HCEC 1CT (cell line): ENCODE results near the gene YAP1.
"Not testable (repeated sequence)": the region's sequence is repeated elsewhere in the genome, so short reads cannot be mapped to it uniquely, and the experiment has no call there.

ENCODE experiments used
- DNase-seq: peaks from one replicate; pipeline ENCODE4 v3.0.0-alpha.2; 2017

The YAP1 gene

DNA sequence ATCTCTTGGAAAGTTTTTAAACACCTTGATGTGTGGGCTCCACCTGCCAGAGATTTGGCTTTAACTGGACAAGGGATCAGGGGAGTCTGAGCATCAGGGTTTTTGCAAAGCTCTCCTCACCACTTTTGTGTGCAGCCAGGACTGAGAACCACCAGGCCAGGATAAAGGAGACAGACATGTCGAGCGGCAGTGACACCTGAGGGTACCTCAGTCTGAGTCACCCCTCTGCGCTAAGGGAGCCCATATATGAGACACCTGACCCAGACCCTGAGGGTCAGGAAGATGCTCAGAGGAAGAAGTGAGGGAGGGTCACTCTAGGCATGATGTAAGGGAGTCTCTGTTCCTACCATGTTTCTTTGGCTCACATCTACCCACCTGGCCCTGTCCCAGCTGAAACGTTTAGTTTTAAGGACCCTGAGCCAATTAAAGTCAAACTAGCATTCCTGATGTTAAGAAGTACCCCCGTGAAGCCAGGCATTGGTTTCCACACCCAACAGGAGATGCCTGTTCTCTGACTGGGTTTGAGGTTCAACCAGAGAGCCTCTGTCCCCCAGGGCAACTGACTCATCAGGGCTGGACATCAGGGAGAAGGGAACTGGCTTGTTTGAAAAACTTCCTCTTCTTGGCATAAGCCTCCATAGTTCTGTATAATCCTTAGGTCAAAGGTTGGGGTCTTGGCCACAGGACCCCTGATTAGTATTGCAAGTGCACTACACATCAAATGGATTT is 134.6 kb downstream of the YAP1 start:
- DNase-seq = peak; percentile 84

DNA sequence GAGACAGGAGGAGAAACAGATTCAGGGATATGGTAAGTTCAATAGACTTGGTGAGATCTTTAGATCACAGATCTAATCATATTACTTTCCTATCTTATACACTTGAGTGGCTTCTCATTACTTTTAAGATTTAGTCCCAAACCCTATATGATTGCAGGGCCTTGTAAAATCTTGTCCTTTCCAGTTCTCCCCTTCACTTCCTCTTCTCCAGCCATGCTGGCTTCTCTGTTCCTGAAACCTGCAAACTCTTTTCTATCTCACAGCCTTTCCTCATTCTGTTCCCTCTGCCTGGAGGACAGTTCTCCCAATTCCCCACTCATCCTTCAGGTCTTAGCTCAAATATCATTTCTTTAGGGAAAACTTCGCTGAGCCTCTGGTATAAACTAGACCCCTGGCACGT is 141.2 kb downstream of the YAP1 start:
- no peak for DNase-seq

DNA sequence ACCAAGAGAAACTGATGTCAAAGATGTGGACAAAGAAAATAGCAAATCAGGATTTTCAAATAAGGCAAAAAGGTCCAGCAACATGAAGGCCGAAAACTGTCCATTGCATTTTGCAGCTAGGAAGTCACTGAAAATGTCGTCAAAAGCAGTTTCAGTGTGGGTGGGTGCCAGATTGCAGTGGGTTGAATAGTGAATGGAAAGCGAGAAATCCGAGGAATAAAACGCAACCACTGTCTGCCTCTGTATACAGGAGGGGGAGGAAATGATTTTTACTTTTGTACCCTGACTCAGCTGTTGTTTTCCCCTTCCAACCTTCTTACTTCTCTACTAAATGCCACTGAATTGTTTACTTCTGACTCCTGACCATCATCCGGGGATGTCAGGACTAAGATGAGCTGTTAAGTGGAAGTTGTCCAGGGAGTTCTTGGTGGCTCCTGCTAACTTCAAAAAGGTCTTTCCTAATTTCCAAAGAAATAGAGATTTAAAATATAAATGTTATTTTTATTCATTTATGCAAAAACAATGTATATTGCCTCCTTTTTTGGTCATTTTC is 142.2 kb downstream of the YAP1 start:
- peak; percentile 57 for DNase-seq

DNA sequence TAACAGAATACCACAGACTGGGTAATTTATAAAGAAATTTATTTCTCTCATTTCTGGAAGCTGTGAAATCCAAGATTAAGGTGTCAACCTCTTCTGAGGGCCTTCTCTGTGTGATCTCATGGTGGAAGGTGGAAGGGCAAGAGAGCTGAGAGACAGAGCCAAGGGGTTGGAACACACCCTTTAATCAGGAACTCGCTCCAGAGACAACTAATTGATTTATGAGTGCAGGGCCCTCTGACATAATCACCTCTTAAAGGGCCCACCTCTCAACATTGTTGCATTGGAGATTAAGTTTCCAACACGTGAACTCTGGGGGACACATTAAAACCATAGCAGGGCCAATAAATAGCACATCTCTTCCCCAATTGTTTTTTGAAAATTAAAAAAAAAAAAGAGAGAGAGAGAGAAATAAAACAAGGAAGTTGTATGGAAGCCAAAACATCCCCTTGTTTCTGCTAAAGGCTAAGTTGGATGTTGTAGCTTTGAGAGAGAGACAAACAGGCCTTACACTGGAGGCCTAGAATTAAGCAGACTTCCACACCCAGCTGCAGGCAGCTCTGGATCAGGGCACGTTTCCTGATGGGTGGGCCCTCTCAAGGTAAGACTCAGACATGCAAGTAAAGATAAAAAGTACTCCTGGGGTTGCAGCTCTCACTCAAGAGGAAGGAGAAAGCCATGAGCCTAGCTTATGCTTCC is 142.9 kb downstream of the YAP1 start:
- DNase-seq = no peak

DNA sequence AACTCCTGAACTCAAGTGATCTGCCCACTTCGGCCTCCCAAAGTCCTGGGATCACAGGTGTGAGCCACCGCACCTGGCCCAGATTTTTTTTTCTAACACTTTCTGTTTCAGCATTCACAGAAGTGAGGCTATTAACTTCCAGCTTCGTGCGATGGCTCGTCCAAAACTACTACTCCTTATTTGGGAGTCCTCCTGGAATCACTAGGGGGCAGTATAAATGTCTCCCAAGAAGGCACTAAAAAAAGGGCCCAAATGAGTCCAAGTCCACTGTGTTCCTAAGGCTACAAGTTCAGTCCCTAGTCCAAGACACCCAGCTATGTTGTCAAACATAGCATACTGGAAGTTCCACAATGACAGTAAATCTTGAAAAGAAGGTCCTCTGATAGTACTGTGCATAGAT is 143.8 kb downstream of the YAP1 start:
- no peak for DNase-seq

DNA sequence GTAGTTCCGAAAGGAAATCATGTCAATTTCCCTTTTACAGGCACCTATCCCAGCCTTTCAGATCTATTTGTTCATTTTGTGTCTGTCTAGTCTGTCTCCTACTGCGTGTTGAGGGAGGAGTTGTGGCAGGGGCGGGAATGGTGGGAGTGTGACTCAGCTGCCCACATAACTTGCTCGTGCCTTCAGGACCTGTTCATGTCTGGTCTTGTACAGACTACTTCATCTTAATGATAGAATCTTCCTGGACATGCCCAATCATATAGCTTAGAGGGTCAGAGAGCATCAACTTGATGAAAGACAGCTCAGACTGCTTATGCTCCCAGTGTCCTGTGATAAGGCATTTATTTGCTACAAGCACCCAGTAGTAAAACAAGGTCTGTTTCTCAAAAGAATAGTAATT is 146.0 kb downstream of the YAP1 start:
- DNase-seq = peak; percentile 47

DNA sequence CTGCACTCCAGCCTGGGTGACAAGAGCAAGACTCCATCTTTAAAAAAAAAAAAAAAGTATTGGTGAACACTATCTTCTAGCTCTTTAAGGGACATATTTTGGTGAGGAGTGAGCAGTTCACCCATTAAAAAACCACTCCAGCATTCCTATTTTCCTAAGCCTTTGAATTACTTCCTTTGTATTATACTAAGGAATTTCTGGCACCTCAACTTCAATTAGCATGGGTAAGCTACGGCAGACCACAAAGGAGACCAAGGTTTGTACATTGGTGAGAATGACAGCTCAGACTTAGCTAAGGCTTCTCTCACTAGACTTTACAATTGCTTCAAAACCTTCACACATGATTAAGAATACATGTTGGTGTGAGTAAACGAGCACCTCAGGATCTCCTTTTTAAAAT is 150.0 kb downstream of the YAP1 start:
- no peak for DNase-seq

DNA sequence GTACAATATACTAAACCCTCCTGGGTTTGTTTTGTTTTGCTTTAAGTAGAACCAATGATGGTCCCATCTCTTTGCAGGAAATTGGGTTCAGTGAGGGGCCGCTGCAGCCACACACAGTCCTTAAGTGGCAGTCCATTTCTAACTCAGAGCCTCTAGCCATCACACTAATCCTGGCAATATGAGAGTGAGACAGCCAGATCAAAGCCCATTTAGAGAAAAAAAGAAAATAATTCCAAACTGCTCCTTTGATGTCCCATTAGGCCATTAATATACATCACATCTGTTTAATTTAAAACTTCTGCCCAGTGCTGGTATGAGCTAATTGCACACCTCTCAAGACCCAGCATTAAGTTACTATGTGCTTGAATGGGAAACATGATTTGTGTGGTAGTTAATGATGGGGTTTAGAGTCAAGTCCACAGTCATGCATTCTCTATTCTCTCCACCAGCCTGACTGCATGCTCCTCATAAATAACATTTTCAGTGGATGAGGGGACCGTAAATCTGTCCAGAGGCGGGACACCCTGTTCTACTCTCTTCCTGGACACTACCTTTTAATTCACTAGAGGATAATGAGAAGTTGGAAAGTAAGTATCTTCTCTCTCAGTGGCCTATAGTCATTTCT is 153.2 kb downstream of the YAP1 start:
- no peak for DNase-seq

DNA sequence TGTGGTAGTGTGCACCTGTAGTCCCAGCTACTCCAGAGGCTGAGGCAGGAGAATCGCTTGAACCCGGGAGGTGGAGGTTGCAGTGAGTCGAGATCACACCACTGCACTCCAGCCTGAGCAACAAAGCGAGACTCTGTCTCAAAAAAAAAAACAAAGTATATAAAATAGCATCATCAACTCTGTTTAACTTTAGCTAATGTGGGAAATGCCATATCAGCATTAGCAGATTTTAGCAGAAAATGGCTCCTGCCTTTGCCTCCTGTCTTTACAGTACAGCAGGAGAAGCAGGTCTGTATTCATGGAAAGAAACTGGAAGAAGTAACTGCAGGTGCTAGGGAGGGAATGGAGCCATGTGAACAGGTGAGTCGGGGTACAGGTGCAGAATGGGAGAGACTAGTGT is 154.5 kb downstream of the YAP1 start:
- not testable (repeated sequence) for DNase-seq

DNA sequence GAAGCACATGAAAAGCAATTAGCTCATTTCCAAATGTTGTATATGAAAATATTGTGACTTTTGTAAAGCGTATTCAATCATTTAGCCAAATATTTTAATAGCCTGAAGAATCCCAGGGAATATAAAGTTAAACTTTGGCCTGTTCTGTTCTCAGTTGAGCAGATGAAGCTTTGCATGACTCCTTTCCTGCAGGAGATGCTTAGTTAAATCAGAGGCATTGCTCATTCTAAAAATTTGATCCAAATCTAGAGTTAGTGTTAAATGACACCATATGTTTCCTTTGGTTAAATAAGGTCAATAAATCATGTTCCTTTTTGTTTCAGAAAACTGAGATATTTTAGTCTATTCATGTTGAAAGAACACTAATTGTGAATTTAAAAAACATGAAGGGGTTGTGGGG is 155.9 kb downstream of the YAP1 start:
- DNase-seq = no peak

DNA sequence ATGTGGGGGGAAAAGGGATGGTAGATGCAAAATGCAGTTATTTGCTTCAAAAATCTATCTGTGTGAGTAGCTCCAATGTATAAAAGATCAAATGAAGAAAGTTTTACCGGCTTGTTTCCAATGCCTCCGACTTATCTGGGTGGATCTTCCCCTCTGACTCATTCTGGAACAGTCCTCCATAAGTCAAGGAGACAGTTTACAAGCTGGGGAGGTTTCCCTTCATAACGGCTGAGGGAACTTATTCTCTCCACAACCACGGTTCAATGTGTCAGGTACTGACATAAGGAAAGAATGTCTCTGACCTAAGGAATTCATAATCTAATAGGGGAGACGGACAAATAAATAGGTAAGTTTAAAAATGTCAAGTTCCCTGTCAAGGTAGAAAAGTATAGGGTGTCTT is 157.4 kb downstream of the YAP1 start:
- peak; percentile 50 for DNase-seq

DNA sequence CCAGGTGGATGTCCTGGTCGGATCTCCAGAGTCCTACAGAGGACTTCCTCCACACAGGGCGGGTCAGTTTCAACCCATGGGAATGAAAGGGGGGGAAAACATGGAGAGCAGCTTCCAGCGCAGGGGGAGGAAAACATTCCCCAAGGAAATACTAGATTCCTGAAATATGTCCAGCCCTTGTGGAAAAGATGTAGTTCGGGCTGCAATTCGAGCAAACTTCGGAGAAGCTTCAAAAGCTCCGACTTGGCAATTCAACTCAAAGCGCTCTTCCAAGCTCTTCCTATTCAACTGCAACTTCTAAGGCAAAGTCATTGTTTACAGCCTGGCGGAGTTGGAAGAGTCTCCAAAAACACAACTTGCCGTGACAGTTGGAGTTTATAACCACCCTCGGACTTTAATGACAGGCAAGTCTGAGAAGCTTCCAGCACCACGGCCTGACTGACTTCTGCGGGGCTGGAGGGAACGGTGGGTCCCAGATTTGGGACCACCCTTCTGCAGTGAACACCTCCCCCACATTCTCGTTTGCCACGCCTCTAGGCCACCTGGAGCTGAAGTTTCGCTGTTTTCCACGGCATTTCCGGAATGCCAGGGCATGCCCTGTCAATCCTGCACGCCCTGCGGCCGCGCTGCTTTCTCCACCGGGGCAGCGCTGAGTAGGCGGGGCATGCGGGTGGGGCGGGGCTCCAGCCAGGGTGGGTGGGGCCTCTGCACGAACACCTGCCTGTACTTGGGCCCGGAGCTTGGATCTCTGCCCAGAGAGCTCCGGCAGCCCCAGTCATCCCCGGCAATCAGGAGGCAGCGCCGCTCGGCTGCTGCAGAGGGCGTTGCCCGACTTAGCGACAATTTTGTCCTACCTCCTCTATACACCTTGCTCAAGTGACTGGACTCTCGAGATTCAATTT is 158.1 kb downstream of the YAP1 start:
- peak; percentile 60 for DNase-seq

DNA sequence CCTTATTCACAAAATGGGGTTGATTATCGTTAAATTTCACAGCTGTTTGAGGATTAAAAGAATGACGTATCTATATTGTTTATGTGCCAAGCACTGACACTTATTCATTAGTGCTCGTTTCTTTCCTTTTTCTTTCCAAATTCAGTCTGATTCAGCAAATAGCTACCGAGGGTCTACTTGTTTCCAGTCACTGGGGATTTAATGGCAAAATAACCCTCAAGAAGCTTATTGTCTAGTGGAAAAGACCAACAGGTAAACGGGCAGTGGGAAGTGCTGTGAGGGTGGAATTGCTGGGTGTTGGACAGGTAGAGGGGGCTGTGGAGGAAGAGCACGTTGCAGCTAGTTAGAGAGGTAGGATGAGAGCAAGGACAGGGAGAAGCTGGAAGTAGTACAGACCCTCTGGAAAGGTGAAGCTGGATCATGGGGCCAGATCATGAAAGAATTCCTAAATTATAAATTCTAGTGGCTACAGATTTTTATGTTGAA is 158.8 kb downstream of the YAP1 start:
- DNase-seq = no peak

DNA sequence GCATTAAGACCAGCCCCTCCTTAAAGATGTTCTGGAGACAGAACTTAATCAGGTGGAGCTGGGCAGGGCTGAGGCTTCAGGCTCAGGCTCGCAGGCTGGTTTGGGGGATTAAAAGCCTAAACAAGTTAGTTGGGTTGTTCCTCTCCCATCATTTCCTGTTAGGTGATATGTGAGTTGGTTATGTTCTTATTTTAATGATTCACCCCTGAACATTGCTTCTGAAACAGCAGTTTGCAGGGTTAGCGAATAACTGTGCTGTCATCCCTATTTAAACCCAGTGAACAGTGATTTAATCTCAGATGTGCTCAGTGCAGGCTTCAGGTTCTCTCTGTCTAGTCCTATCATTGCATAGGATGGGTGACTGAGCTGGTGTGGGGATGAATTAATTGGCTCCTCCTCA is 159.7 kb downstream of the YAP1 start:
- peak; percentile 77 for DNase-seq

DNA sequence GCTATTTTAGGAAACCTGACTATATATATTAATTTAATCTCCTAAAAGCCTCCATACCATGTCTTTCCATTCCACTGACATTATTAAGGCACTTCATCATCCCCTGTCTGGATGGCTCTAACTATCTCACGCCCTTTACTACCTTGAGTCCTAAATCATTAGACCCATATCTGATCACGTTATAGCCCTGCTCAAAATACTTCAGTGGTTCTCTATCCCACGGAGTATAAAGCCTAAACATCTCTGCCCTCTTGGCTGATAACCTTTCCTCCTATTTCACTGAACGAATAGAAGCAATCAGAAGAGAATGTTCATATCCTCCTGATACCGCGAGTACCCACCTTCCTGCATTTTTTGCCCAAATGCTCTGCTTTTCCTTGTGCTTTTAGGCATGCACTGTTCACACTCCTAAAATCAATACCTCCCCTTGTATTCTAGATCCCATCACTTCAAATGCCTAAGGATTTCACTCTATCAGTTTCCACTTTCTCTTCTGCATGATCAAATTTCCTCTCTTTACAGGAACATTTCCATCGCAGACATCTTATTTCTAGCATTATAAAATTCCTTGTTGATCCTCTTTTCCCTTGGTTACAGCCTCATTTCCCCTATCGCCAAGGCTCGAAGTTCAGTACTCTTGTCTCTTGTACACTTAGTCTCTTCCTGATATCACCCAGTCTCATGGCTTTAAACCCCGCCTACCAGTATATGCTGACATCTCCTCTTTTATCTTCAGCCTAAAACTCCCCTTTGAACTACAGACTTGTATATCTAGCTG is 162.0 kb downstream of the YAP1 start:
- DNase-seq = no peak

DNA sequence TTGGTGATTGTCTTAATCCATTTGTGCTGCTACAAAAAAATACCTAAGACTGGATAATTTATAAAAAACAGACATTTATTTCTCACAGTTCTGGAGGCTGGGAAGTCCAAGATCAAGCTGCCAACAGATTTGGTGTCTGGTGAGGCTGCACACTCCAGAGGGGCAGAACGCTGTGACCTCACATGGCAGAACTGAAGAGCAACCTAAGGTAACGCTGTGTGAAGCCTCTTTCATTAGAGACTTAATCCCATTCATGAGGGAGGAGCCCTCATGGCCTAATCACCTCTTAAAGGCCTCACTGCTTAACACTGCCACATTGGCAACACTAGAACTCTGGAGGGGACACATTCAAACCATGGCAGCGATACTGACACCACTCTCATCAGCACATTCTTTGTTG is 164.4 kb downstream of the YAP1 start:
- no peak for DNase-seq

DNA sequence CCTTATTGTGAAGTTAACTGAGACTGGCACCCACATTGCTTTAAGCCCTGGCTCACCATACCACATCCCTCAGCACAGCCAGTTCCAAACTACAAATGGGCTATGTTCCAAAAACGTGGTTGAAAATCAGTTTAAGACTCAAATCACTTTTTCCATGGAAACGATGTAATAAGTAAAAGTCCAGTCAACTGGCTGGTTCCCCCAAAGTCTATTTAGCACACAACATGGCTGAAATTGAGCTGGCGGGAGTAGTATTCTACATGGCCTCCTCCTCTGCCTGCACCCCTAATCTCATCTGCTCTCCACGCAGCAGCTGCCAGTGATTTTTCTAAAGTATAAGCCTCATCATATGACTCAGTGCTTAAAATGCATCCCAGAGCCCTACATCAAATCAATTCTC is 166.1 kb downstream of the YAP1 start:
- DNase-seq = peak; percentile 28

DNA sequence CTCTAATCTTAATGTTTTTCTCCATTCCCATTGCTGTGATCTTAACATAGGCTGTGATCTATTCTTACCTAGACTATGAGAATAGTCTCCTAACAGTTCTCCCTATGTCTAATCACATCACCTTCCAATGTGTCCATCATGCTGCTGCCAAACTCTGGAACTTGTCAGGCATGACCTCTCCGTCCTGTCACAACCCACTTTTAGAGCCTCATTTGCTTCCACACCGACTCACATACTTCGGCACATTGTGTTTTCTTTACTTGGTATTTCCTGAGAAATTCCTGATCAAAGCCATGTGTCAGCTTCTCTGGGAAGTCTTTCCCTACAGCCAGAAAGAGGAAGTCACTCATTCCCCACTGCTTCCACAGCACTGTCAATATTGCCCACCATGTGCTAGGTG is 166.5 kb downstream of the YAP1 start:
- DNase-seq = no peak

DNA sequence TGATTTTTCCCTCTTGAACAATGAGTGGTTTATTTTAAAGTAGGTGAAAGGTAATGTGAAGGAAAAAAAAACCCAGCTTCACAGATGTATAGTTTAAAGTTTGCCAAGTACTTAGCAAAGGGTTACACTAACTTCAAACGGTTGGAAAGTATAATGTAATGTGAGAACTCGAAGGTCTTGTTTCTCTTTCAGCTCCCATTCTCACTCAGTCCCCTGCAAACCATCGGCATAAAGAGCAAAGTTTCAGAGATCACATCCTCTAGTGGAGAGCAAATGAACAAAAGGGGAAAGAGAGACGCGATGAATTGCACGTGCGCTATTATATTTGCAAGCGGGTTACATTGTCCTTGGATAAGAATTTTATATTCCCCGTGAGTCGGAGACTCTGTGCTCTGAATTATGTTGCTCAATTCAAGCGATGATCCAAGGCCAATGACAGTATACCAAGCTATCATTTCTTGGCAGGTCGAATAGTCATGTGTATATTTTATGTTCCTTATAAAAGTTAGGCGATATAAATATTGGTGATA is 169.5 kb downstream of the YAP1 start:
- peak; percentile 58 for DNase-seq

DNA sequence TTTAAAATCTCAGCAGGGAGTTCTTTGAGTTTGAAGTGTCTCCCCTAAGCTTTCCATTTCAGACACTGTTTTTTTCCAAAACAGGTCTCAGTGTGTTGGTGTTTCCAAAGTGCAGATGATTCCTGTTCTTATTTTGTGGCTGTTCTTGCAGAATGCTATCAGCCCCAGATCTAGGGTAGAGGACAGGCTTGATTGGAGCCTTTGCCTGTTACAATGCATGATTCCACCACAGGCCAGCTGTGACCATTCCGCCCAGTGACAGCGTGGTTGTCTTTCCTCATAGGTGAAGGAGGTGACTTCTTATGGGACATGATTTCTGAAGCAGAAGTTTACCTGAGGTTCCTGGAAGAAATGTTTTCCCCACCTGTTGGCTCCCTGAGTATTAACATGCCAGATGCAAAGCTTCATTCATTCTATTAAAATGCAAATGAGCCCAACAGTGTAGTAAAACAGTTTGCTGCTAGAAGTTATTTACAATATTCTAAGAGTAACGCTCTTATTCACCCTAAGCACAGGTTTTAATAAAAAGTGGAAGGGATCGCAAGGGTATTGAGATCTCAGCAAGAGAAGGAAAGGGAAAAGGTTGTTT is 170.1 kb downstream of the YAP1 start:
- DNase-seq = no peak
